ENCODE measurements around the gene ATF7. TPM values are rescaled to one million over a fixed set of nuclear protein-coding genes. Genes with fewer than 3 reads are reported as not detected.

The ATF7 gene
- total RNA-seq, 2 donors from 2014 or later, result 37.9 to 46.7 TPM

- no peaks in the 10 kb centered on the region for H3K27me3 ChIP-seq (replicated peaks; ENCODE audit: insufficient read depth)
- H3K9me3 ChIP-seq, result no peaks in the 10 kb centered on the region
- intact Hi-C loops (cut with DNase I), result no loop called here
- H3K36me3 ChIP-seq, result no peaks in the 10 kb centered on the region
- H3K4me1 ChIP-seq (replicated peaks), result no peaks in the 10 kb centered on the region
- H3K4me3 ChIP-seq, result no peak overlapping the region
- TF ChIP-seq POLR2AphosphoS5 (IDR thresholded peaks at IDR 0.05) (no peak), POLR2A (IDR thresholded peaks at IDR 0.05) (no peak)
- TF ChIP-seq, protein P1, sequence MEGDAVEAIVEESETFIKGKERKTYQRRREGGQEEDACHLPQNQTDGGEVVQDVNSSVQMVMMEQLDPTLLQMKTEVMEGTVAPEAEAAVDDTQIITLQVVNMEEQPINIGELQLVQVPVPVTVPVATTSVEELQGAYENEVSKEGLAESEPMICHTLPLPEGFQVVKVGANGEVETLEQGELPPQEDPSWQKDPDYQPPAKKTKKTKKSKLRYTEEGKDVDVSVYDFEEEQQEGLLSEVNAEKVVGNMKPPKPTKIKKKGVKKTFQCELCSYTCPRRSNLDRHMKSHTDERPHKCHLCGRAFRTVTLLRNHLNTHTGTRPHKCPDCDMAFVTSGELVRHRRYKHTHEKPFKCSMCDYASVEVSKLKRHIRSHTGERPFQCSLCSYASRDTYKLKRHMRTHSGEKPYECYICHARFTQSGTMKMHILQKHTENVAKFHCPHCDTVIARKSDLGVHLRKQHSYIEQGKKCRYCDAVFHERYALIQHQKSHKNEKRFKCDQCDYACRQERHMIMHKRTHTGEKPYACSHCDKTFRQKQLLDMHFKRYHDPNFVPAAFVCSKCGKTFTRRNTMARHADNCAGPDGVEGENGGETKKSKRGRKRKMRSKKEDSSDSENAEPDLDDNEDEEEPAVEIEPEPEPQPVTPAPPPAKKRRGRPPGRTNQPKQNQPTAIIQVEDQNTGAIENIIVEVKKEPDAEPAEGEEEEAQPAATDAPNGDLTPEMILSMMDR (IDR thresholded peaks at IDR 0.05), result no peak
- WGBS, result 95% methylated on average over 10 of the region's 10 CpGs
- H3K27ac ChIP-seq, result no peak overlapping the region
- no peak for DNase-seq (ENCODE audit: low spot score)
Observed at GRCh38 chr12:53485955-53486735, 140.0 kb downstream of the ATF7 start.

GRCh38 chr12:53484686-53485575, 141.3 kb downstream of the ATF7 start:
- TF ChIP-seq POLR2A (IDR thresholded peaks at IDR 0.05) (no peak), POLR2AphosphoS5 (IDR thresholded peaks at IDR 0.05) (no peak)
- TF ChIP-seq, protein P1 (IDR thresholded peaks at IDR 0.05), result no peak
- Histone ChIP-seq H3K27me3 (replicated peaks; ENCODE audit: insufficient read depth) (no peaks in the 10 kb centered on the region), H3K4me3 (no peak overlapping the region), H3K4me1 (replicated peaks) (no peaks in the 10 kb centered on the region), H3K9me3 (no peaks in the 10 kb centered on the region), H3K36me3 (peaks cover 0 to 7% of the 10 kb centered on the region in 2 donors), H3K27ac (no peak overlapping the region)
- WGBS, result 84% methylated on average over 10 of the region's 10 CpGs
- intact Hi-C loops (cut with DNase I), result no loop called here
- DNase-seq (ENCODE audit: low spot score), result no peak

GRCh38 chr12:53483979-53484377, 142.2 kb downstream of the ATF7 start:
- intact Hi-C loops (cut with DNase I), result no loop called here
- no peak overlapping the region for H3K4me3 ChIP-seq
- no peak for TF ChIP-seq POLR2A (IDR thresholded peaks at IDR 0.05)
- no peak for TF ChIP-seq POLR2AphosphoS5 (IDR thresholded peaks at IDR 0.05)
- TF ChIP-seq, protein P1 (IDR thresholded peaks at IDR 0.05), result no peak
- H3K9me3 ChIP-seq, result no peaks in the 10 kb centered on the region
- no peak for DNase-seq (ENCODE audit: low spot score)
- WGBS, result 90% methylated on average over 4 of the region's 4 CpGs
- peaks cover 0 to 9% of the 10 kb centered on the region in 2 donors for H3K36me3 ChIP-seq
- no peaks in the 10 kb centered on the region for H3K27me3 ChIP-seq (replicated peaks; ENCODE audit: insufficient read depth)
- H3K27ac ChIP-seq, result no peak overlapping the region
- no peaks in the 10 kb centered on the region for H3K4me1 ChIP-seq (replicated peaks)

DNA sequence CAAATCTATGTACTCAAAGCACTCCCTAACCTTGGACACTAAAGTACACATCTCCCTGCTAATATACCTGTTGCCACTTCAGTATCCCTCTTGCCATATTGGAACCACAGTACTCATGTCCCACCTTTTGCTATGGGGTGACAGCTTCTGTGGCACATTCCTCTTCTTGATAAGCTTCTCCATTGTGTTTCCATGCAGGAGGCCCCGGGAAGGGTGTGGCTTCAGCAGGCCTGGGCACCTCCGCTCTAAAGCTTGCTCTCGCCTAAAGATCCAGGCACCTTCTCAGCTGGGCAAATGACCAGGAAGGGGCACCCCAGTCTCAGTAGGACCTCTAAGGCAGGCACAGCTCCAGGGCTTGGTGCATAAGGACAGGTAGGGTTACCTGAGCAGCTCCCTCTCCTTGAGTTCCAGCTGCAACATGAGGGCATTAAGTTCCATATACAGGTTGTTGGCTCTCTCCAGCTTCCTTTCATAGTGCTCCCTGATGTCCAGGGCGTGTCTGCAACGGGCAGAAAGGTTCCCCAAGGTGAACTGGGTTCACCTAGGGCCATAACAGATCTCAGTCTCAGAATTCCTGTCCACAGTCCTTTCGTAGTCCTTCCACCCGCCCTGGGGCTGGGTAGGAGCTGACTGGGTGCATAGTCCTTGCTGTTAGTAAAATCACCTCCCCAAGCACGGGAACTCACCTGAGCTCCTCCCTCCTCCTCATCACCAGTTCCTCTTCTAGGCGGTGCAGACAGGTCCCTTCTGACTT, 142.8 kb downstream of the ATF7 start:
- Histone ChIP-seq H3K36me3 (peaks cover 0 to 9% of the 10 kb centered on the region in 2 donors), H3K4me3 (no peak overlapping the region), H3K27ac (no peak overlapping the region), H3K9me3 (no peaks in the 10 kb centered on the region), H3K4me1 (replicated peaks) (no peaks in the 10 kb centered on the region), H3K27me3 (replicated peaks; ENCODE audit: insufficient read depth) (no peaks in the 10 kb centered on the region)
- no peak for DNase-seq (ENCODE audit: low spot score)
- WGBS, result 55% methylated on average over 9 of the region's 9 CpGs
- TF ChIP-seq POLR2A (IDR thresholded peaks at IDR 0.05), result no peak
- TF ChIP-seq, protein P1 (IDR thresholded peaks at IDR 0.05), result no peak
- no peak for TF ChIP-seq POLR2AphosphoS5 (IDR thresholded peaks at IDR 0.05)
- intact Hi-C loops (cut with DNase I), result no loop called here
